HepG2 (cell line): ENCODE measurements around the gene IL1R1.

Source experiments
- BCLAF1 ChIP-seq: fragments of 450-650 bp; IDR thresholded peaks from 2 replicates; pipeline ENCODE4 v1.6.1; 2017; ENCODE audit warnings: mild to moderate bottlenecking
- NFRKB ChIP-seq: fragments of 450-650 bp; IDR thresholded peaks from 2 replicates; pipeline ENCODE4 v1.6.1; 2017
- PAF1 ChIP-seq: IDR thresholded peaks from 2 replicates; pipeline ENCODE4 v1.6.1; 2016; ENCODE audit warnings: missing genetic modification reagents, missing compliant biosample characterization
- POLR2A ChIP-seq, 2 experiments: IDR thresholded peaks; 2 replicates each; pipeline ENCODE4 v1.6.1; 2011; ENCODE audit warnings: low read depth in 2 of 2, low read length in 2 of 2, mild to moderate bottlenecking in 1 of 2, moderate library complexity in 1 of 2; ENCODE audit not compliant: insufficient read depth in 1 of 2
- RAD21 ChIP-seq: fragments of 450-650 bp; formaldehyde crosslinking; IDR thresholded peaks from 2 replicates; pipeline ENCODE4 v1.5.0; 2020; ENCODE audit warnings: mild to moderate bottlenecking
- ZC3H4 ChIP-seq: sonication (generic); formaldehyde crosslinking; IDR thresholded peaks from 2 replicates; pipeline ENCODE4 v1.4.0; 2020; ENCODE audit warnings: missing genetic modification reagents, borderline replicate concordance
- ZNF331 ChIP-seq: sonication (generic); formaldehyde crosslinking; IDR thresholded peaks from 2 replicates; pipeline ENCODE4 v1.4.0; 2020; ENCODE audit warnings: missing genetic modification reagents
- ZZZ3 ChIP-seq: sonication (generic); formaldehyde crosslinking; IDR thresholded peaks from 2 replicates; pipeline ENCODE4 v1.4.0; 2020; ENCODE audit warnings: missing genetic modification reagents, mild to moderate bottlenecking, borderline replicate concordance
- TF ChIP-seq, protein P1 (sequence below): sonication (generic); formaldehyde crosslinking; IDR thresholded peaks from 2 replicates; pipeline ENCODE4 v1.5.0; 2020; ENCODE audit warnings: mild to moderate bottlenecking, missing genetic modification reagents, moderate library complexity

DNA sequence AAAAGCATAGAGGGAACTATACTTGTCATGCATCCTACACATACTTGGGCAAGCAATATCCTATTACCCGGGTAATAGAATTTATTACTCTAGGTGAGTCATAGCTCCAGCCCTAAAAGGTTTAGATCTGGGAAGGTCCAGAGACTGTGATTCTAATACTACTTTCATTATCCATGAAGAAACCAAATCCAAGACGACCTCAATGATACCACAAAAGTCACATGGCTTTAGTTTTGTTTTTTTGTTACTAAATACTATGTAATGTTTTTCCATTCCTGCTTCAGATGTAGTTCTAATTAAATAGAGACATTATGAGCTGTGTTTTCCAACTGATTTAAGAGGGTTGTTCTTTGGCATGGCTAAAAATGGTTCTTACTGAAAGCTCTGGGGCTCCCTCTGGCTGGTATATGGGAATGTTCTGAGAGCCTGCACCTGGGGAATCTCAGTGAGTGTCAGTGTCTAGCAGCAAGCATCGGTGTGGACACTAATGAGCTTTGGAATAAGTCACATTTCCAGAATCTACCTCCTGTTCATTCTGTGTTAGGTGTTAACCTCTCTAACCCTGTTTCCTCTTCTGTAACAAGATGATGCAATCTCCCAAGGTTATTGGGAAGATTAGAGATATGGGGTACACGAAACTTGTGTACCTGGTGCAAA is 23.8 kb downstream of the IL1R1 start:
- no peak for TF ChIP-seq NFRKB
- TF ChIP-seq, protein P1, sequence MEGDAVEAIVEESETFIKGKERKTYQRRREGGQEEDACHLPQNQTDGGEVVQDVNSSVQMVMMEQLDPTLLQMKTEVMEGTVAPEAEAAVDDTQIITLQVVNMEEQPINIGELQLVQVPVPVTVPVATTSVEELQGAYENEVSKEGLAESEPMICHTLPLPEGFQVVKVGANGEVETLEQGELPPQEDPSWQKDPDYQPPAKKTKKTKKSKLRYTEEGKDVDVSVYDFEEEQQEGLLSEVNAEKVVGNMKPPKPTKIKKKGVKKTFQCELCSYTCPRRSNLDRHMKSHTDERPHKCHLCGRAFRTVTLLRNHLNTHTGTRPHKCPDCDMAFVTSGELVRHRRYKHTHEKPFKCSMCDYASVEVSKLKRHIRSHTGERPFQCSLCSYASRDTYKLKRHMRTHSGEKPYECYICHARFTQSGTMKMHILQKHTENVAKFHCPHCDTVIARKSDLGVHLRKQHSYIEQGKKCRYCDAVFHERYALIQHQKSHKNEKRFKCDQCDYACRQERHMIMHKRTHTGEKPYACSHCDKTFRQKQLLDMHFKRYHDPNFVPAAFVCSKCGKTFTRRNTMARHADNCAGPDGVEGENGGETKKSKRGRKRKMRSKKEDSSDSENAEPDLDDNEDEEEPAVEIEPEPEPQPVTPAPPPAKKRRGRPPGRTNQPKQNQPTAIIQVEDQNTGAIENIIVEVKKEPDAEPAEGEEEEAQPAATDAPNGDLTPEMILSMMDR: peak; percentile 83
- TF ChIP-seq ZC3H4 (CRISPR knock-in tag): no peak
- no peak for TF ChIP-seq BCLAF1
- TF ChIP-seq ZNF331: peak; percentile 57; the same call in 1 of the 2 replicates
- TF ChIP-seq PAF1: no peak
- no peak for TF ChIP-seq POLR2A (IDR thresholded peaks at IDR 0.05; ENCODE audit: insufficient read depth in 1 of 2, low read depth in 2 of 2, low read length in 2 of 2)
- peak; percentile 86 for TF ChIP-seq RAD21 (CRISPR knock-in tag)
- no peak for TF ChIP-seq ZZZ3
